HG03045 (cell line): ENCODE data around the gene ZDHHC14.
"Not testable (repeated sequence)": the region's sequence is repeated elsewhere in the genome, so short reads cannot be mapped to it uniquely, and the experiment has no call there.

Source experiments
- ATAC-seq: cut with Tn5 transposase; IDR thresholded peaks from one replicate; pipeline ENCODE4 v1.9.1; 2021; ENCODE audit warnings: mild to moderate bottlenecking, moderate library complexity; ENCODE audit not compliant: unreplicated experiment

Gene ZDHHC14

GRCh38 chr6:157548635-157549467 lies 167.9 kb downstream of the ZDHHC14 start:
- ATAC-seq: no peak

GRCh38 chr6:157549468-157549745 lies 168.4 kb downstream of the ZDHHC14 start:
- no peak for ATAC-seq

DNA sequence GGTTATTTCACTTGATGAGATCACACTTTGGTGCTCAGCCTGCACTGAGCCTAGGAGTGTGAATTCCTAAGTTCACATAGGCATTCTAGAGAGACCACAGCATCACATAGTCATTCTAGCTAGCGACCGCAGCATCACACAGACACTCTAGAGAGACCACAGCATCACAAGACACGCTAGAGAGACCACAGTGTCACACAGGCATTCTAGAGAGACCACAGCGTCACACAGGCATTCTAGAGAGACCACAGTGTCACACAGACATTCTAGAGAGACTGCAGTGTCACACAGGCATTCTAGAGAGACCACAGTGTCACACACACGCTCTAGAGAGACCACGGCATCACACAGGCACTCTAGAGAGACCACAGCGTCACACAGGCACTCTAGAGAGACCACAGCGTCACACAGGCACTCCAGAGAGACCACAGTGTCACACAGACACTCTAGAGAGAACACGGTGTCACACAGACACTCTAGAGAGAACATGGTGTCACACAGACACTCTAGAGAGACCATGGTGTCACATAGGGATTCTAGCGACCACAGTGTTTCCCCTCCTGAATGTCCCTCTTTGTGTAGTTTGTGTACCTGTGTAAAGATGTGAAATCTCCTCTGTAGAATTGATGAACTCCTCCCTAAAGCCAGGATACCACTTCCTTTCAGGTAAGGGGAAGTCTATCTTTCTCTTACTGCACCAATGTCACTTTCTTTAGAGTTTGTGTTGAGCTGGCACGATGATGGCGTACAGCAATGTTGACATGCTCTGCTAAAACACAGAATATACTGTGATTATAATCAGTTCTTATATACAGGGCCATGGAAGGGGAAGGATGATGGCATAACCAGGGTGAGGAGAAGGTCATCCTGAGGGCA lies 169.4 kb downstream of the ZDHHC14 start:
- no peak for ATAC-seq

- no peak for ATAC-seq
Observed at GRCh38 chr6:157551041-157551832, 170.2 kb downstream of the ZDHHC14 start.

DNA sequence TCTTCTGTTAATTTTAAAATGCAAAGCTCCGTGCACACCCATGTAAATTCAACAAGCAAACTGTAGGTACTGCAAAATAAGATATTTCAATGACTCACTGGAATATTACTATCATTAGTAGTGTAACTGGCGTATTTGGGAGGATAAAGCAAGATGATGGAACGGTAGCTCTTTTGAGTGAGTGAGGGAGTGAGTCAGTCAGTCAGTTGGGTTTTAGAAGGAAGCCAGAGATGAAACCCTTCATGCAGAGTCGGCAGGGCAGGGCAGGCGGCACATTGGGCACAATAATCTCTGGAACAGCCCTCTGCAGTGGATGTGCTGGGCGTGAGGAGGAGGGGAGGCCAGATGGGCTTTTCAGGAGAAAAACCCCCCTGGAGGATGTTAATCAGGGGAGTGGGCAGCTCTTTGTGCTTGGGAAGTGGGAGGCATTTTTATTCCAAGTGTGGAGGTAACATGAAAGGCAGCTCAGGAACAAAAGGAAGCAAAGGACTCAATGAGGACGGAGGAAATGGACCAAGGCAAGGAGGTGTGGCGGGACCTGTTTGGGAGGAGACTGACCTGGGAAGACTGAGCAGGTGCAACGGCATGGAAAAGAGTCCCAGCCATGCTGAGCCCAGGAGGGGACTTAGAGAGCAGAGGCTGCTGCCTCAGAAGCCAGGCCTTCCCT lies 171.2 kb downstream of the ZDHHC14 start:
- ATAC-seq: no peak

GRCh38 chr6:157552820-157553485 lies 172.0 kb downstream of the ZDHHC14 start:
- ATAC-seq: no peak

GRCh38 chr6:157554747-157555146 lies 173.8 kb downstream of the ZDHHC14 start:
- ATAC-seq: no peak

- ATAC-seq: no peak
Observed at GRCh38 chr6:157555455-157556143, 174.6 kb downstream of the ZDHHC14 start.

GRCh38 chr6:157556144-157556645 lies 175.2 kb downstream of the ZDHHC14 start:
- no peak for ATAC-seq

DNA sequence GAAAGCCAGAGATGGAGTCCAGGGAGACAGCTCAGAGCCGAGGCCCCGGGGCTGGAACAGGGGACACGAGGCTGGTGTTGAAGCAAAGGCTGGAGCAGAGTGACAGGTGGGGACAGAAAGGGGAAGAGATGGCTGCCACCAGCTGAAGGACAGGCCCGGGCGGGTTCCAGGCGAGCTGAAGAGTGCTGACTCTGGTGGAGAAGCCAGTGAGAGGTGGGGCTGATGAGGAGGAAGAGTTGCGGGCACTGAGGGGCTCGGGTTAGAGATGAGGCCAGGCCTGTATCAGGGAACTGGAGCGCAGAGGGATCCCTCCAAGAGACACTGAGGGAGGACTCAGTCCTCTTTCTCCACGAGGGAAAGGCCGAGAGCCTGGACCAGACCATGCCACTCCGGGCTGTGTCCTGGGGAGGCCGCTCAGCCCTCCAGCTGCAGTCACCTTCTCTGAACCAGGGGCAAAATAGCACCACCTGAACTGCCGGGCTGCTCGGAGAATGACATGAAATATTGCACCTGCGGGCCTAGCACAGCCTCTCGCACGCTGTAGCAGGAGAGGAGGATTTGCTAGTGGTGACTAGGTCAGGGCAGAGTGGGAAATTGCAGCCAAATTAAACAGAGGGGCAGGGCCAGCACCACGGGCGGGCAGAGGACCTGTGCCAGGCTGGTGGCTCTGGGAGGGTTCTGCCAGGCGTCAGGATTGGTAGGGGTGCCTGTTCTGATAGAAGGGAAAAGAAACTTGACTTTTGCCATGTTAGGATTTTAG lies 175.9 kb downstream of the ZDHHC14 start:
- no peak for ATAC-seq

DNA sequence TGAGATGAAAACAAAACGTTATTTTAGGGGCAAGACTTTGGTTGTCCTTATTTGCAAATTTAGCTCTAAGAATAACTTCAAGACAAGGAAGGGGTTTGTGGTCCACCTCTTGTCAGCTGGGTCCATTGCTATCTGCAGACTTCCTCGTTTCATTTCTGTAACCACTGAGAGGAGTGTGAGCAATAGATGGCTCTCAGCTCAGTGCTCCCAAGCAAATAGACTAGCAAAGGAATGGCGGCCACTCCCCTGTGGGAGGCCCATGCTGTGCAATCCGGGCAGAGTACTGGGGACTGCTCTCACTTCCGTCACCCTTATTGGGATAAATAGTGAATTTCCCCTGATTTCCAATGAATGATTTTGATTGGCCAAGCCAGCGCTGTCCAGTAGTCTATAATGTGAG lies 176.6 kb downstream of the ZDHHC14 start:
- ATAC-seq: peak; percentile 57

DNA sequence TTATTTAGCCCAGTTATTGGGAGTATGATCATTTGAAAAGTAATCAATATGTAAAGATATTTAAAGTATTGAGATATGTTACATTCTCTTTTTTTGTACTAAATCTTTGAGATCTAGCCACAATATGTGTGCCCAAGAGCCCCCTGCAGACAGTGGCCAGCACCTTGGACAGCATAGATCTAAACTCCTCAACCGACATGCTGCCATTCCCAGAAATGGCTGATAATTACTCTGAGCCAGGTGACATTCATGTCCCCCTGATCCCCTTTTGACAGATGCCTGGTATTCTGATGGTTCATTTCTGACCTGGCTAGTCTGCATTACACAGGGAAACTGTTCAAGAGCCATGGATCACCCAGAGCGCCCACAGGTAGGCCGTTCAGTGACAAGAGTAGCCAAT lies 177.1 kb downstream of the ZDHHC14 start:
- no peak for ATAC-seq

- ATAC-seq: no peak
Observed at GRCh38 chr6:157558487-157559200, 177.7 kb downstream of the ZDHHC14 start.

DNA sequence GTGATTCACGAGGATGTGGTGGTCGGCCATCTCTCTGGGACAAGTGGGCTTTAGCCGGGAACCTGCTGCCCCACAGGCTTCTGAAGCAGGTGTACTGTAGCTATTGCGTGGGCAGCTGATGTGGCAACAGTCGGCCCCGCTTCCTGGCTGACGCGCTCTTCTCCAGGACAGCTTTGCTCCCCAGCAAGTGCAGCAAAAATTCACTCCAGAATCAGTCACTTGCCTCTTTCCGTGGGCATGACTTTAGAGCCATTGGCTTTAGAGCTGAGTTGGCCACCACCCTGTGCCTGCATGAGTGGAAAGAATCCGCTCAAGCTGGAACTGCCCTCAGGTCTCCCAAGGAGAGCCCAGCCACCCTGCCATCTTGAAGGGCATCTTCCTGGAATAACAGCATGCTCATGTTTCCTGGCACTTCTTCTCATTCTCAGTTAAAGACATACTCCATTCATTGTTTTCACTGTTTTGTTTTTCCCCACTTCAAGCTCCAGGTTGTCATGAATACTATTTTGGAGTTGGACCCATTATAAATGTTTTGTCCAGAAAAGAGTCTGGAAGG lies 178.3 kb downstream of the ZDHHC14 start:
- ATAC-seq: no peak

DNA sequence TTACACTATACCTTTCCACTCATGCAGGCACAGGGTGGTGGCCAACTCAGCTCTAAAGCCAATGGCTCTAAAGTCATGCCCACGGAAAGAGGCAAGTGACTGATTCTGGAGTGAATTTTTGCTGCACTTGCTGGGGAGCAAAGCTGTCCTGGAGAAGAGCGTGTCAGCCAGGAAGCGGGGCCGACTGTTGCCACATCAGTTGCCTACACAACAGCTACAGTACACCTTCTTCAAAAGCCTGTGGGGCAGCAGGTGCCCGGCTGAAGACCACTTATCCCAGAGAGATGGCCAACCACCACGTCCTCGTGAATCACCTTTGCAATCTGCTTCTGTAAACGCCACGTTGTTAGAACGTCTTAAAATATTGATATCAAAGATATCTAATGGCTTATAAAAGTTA lies 179.1 kb downstream of the ZDHHC14 start:
- ATAC-seq: not testable (repeated sequence)

DNA sequence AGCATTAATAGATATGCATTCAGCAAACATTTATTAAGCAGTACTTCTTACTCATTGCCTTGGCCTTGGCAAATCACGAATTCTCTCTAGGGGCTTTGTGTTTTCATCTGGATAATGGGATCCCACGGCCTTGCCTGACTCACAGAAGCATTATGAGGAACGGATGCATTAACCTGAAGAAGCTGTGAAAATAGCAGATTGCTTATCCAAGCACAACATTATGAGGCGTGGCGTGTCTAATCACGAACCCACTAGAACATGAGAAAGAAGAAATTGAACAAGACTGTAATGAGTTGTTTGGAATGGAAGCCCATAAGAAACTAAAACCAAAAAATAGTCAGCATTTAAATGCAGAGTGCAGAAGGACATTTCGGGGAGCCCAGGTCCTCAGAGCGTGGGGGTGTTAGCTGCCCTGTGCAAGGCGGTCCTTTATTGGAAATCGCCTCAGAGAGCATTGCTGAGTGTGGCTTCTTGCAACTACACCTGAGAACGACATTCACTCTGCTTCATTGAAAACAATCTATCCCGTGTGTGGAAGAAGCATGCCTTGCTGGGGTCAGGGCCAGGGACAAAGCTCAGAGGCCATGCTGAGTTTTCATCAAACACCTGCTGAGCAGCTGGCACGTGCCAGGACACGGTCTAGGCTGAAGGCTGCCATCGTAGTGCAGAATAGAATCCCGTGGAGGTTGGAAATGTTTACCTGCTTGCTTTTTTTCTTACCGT lies 179.9 kb downstream of the ZDHHC14 start:
- ATAC-seq: no peak

GRCh38 chr6:157561414-157561790 lies 180.4 kb downstream of the ZDHHC14 start:
- ATAC-seq: peak; percentile 30
